ENCODE results near the gene PAF1. TPM values are rescaled to one million over a fixed set of nuclear protein-coding genes. Genes with fewer than 3 reads are reported as not detected.

The PAF1 gene
- total RNA-seq, 2 experiments from 2014 or later = 33.1 to 45.9 TPM

- Histone ChIP-seq H3K27ac (ENCODE audit: low read depth, low read length, poor library complexity, severe bottlenecking) (no peak overlapping the region), H3K36me3 (ENCODE audit: insufficient read depth, low read length) (peaks cover 88% of the 10 kb centered on the region), H2AFZ (ENCODE audit: low read length) (no peak overlapping the region), H3K79me2 (ENCODE audit: insufficient read depth, low read depth, low read length) (no peaks in the 10 kb centered on the region), H3K9me2 (ENCODE audit: insufficient read depth, low read length) (no peaks in the 10 kb centered on the region), H3K4me1 (ENCODE audit: insufficient read depth, low read length, poor library complexity, severe bottlenecking) (no peaks in the 10 kb centered on the region), H4K20me1 (ENCODE audit: insufficient read depth, low read length) (0 out of 2 replicates have a peak, but pooled peaks cover 3% of the 10 kb centered on the region), H3K4me3 (ENCODE audit: low read depth, low read length, poor library complexity, severe bottlenecking) (no peak overlapping the region), H3K4me2 (ENCODE audit: low read length) (no peak overlapping the region), H3K9me3 (ENCODE audit: low read length) (no peaks in the 10 kb centered on the region)
- BruUV-seq (replicated peaks) = no TSS peak
- POLR2A ChIA-PET = no interaction called here
- TF ChIP-seq EZH2phosphoT487 (IDR thresholded peaks at IDR 0.05; ENCODE audit: borderline replicate concordance, low read depth, low read length) = no peak
- no peak for TF ChIP-seq CTCF (conservative IDR thresholded peaks at IDR 0.05; ENCODE audit: low read length)
- no peak for DNase-seq (ENCODE audit: low spot score)
- CTCF ChIA-PET (ENCODE audit: unreplicated experiment) = no interaction called here
- intact Hi-C loops (cut with micrococcal nuclease; ENCODE audit: unreplicated experiment) = no loop called here
These were observed 8.8 kb downstream of the PAF1 start for GRCh38 chr19:39381910-39382611.

- BruUV-seq (replicated peaks) = no TSS peak
- peaks cover 88% of the 10 kb centered on the region for H3K36me3 ChIP-seq (ENCODE audit: insufficient read depth, low read length)
- intact Hi-C loops (cut with micrococcal nuclease; ENCODE audit: unreplicated experiment) = no loop called here
- no peak for DNase-seq (ENCODE audit: low spot score)
- no peaks in the 10 kb centered on the region for H3K79me2 ChIP-seq (ENCODE audit: insufficient read depth, low read depth, low read length)
- ChIA-PET POLR2A (no interaction called here), CTCF (ENCODE audit: unreplicated experiment) (no interaction called here)
- no peaks in the 10 kb centered on the region for H3K4me1 ChIP-seq (ENCODE audit: insufficient read depth, low read length, poor library complexity, severe bottlenecking)
- H3K4me2 ChIP-seq (ENCODE audit: low read length) = no peak overlapping the region
- H2AFZ ChIP-seq (ENCODE audit: low read length) = no peak overlapping the region
- H3K9me3 ChIP-seq (ENCODE audit: low read length) = no peaks in the 10 kb centered on the region
- H3K4me3 ChIP-seq (ENCODE audit: low read depth, low read length, poor library complexity, severe bottlenecking) = no peak overlapping the region
- H3K27ac ChIP-seq (ENCODE audit: low read depth, low read length, poor library complexity, severe bottlenecking) = no peak overlapping the region
- no peaks in the 10 kb centered on the region for H3K9me2 ChIP-seq (ENCODE audit: insufficient read depth, low read length)
- TF ChIP-seq EZH2phosphoT487 (IDR thresholded peaks at IDR 0.05; ENCODE audit: borderline replicate concordance, low read depth, low read length) (no peak), CTCF (conservative IDR thresholded peaks at IDR 0.05; ENCODE audit: low read length) (no peak)
- 0 out of 2 replicates have a peak, but pooled peaks cover 3% of the 10 kb centered on the region for H4K20me1 ChIP-seq (ENCODE audit: insufficient read depth, low read length)
These were observed 10.1 kb downstream of the PAF1 start for GRCh38 chr19:39380521-39381502.

Data from OCI-LY7 (cell line).